Keratinocyte (primary cell): ENCODE measurements around the gene TSPEAR.

ENCODE experiments used
- EZH2 ChIP-seq: IDR thresholded peaks from one replicate; pipeline ENCODE4 v1.6.1; 2012; ENCODE audit warnings: inconsistent platforms, mild to moderate bottlenecking, low read length, moderate library complexity
- TF ChIP-seq, protein P1 (sequence below), 3 experiments: IDR thresholded peaks in 1 of 3; conservative IDR thresholded peaks in 1 of 3; optimal IDR thresholded peaks in 1 of 3; 2 replicates in 2 of 3; 3 replicates in 1 of 3; pipeline versions ENCODE3 to v1.5.1; 2011; ENCODE audit warnings: low read length in 3 of 3, mild to moderate bottlenecking in 3 of 3, moderate library complexity in 2 of 3, control low read depth in 1 of 3, inconsistent platforms in 1 of 3; ENCODE audit not compliant: insufficient read depth in 2 of 3; ENCODE audit errors: extremely low read depth in 1 of 3

DNA sequence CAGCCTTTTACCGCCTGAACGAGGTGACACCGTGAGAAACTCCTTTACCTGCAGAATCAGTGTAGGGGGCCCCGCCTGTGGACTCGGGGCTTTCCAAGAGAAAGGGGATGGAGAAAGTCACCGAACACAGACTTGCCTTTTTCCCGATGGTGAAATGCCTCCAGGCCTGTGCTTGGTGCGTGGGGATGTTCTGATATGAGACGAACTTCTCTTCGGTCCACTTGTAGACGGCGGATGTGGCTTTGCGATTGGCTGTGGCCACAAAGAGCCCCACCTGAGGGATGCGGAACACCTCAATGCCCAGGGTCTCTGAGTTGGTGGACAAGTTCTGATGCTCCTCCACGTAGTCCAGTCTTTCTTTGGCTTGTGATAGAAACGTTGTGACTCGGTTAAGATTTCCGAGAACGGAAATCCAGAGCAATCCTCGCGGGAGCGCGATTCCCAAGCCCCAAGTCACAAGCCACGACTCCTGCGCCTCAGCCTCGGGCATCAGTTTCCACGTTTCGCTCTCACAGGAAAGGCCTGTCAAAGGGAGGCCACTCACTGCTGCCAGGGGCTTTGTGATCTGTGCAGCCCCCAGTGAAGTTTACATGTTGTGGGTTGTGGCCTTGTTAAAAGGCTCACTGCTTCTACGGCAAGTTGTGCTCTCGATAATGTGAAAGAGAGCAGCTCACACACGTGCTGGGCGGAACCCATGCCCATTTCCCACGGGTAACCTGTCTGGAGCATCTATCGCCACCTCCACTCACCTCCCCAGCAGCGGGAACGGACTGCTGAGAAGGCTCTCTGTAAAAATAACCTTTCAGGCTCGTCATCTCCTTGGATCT, 184.0 kb downstream of the TSPEAR start:
- TF ChIP-seq, protein P1, sequence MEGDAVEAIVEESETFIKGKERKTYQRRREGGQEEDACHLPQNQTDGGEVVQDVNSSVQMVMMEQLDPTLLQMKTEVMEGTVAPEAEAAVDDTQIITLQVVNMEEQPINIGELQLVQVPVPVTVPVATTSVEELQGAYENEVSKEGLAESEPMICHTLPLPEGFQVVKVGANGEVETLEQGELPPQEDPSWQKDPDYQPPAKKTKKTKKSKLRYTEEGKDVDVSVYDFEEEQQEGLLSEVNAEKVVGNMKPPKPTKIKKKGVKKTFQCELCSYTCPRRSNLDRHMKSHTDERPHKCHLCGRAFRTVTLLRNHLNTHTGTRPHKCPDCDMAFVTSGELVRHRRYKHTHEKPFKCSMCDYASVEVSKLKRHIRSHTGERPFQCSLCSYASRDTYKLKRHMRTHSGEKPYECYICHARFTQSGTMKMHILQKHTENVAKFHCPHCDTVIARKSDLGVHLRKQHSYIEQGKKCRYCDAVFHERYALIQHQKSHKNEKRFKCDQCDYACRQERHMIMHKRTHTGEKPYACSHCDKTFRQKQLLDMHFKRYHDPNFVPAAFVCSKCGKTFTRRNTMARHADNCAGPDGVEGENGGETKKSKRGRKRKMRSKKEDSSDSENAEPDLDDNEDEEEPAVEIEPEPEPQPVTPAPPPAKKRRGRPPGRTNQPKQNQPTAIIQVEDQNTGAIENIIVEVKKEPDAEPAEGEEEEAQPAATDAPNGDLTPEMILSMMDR (optimal IDR thresholded peaks at IDR 0.05 in 1 of 3, IDR thresholded peaks at IDR 0.05 in 1 of 3, conservative IDR thresholded peaks at IDR 0.05 in 1 of 3; ENCODE audit: extremely low read depth in 1 of 3, insufficient read depth in 2 of 3, low read length in 3 of 3) = no peak
- TF ChIP-seq EZH2 = no peak
